Measurements from ENCODE around the gene PAK6. TPM values are rescaled to one million over a fixed set of nuclear protein-coding genes. Genes with fewer than 3 reads are reported as not detected.

The PAK6 gene
- total and polyA plus RNA-seq, 12 donors = 4.9 to 31.0 (median 13.1) TPM

- peak within 1 kb of the TSS in 1 of 4 donors; percentile 50 for H3K4me3 ChIP-seq
- H3K27me3 ChIP-seq = peaks cover 47% of the 10 kb centered on the region
- TF ChIP-seq POLR2A (IDR thresholded peaks at IDR 0.05) (no peak), CTCF (IDR thresholded peaks at IDR 0.05) (no peak)
- 2 to 5% (median 3%) methylated on average over 25 to 76 of the region's 76 CpGs for WGBS, 4 donors
- no peak for DNase-seq
- H3K9me3 ChIP-seq (replicated peaks in 1 of 3) = no peaks in the 10 kb centered on the region
- no peak within 1 kb of the TSS for H3K27ac ChIP-seq
- intact Hi-C loops (cut with DNase I) = loop anchor here (5.0 kb wide), 2 partner anchors 139 to 144 kb away; no protein-coding TSS in a partner anchor
- H3K4me1 ChIP-seq (replicated peaks in 1 of 2) = peaks cover 14 to 15% of the 10 kb centered on the region in 2 donors
- no peaks in the 10 kb centered on the region for H3K36me3 ChIP-seq (replicated peaks in 1 of 2)
Observed at GRCh38 chr15:40282869-40283614, 44.2 kb downstream of the PAK6 start, which contains the start of gene ANKRD63. Gene ANKRD63 (minus strand): TSS chr15:40283064. CDS start chr15:40282586, 478 bp downstream.

DNA sequence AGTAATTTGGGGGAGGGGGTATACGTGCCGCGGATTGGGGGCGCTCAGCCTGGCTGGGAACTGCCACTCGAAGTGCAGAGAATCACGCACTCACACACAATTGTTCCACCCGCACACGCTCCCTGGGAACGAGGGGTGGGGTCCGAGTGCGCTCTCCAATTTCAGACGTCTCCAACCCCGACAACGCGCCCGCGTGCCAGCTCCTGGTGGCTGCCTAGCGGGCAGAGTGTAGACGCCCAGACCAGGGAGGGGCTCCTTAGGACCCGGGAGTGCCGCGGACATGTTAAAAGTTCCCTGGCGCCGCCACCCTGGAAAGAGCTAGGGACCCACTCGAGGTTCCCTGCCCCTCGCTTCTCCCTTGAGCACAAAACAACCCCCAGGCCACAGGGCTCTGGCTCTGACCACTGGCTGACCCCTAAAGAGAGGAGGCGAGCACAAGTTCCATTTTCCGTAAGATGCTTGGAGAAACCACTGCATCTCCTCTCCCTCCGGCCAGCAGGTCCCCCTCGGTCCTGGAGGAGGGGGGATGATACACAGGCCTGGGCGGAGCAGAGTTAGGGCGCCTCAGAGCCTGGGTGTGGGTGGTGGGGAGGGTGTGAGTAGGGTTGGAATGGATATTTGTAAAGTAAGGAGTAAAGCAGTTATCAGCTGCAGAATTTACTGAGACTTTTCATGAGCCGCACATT lies 44.9 kb downstream of the PAK6 start:
- intact Hi-C loops (cut with DNase I) = loop anchor here (5.0 kb wide), 2 partner anchors 139 to 144 kb away; no protein-coding TSS in a partner anchor
- H3K4me1 ChIP-seq (replicated peaks in 1 of 2) = peaks cover 14 to 15% of the 10 kb centered on the region in 2 donors

GRCh38 chr15:40285151-40285550 lies 46.3 kb downstream of the PAK6 start:
- H3K27me3 ChIP-seq = peaks cover 36% of the 10 kb centered on the region
- 74 to 81% (median 78%) methylated on average over 4 of the region's 4 CpGs for WGBS, 4 donors
- H3K27ac ChIP-seq = no peak overlapping the region
- no peaks in the 10 kb centered on the region for H3K9me3 ChIP-seq (replicated peaks in 1 of 3)
- no peak overlapping the region for H3K4me3 ChIP-seq
- TF ChIP-seq POLR2A (IDR thresholded peaks at IDR 0.05) (no peak), CTCF (IDR thresholded peaks at IDR 0.05) (no peak)
- intact Hi-C loops (cut with DNase I) = no loop called here
- peaks cover 14 to 15% of the 10 kb centered on the region in 2 donors for H3K4me1 ChIP-seq (replicated peaks in 1 of 2)
- no peak for DNase-seq
- no peaks in the 10 kb centered on the region for H3K36me3 ChIP-seq (replicated peaks in 1 of 2)

More for the DNA sequence above, 44.9 kb downstream of the PAK6 start:
- Histone ChIP-seq H3K4me3 (no peak overlapping the region), H3K27ac (no peak overlapping the region), H3K9me3 (replicated peaks in 1 of 3) (no peaks in the 10 kb centered on the region), H3K36me3 (replicated peaks in 1 of 2) (no peaks in the 10 kb centered on the region), H3K27me3 (peaks cover 45% of the 10 kb centered on the region)
- 30 to 51% (median 37%) methylated on average over 14 to 33 of the region's 33 CpGs for WGBS, 4 donors
- no peak for DNase-seq
- TF ChIP-seq POLR2A (IDR thresholded peaks at IDR 0.05) (no peak), CTCF (IDR thresholded peaks at IDR 0.05) (no peak)

DNA sequence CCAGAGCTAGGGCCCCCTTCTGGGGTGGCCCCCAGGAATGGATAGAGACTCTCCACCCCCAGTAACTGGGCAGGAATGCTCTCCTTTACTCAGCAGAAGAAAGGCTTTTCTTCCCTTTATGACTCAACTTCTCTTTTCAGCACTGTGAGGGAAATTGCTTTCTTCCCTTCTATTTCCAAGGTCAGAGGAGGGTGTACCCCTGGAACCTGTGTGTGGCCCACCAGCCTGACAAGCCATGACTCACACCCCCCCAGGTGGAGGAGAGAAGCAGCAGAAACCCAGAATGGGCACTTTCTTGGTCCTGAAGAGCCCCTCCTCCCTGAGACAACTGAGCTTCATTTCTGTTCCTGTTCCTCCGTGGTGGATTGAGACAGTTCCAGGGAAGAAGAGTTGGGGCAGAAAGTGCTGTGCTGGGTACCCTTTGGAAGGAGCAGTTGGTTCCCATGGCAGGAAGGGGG lies 46.7 kb downstream of the PAK6 start:
- 20 to 57% (median 32%) methylated on average over 1 of the region's 1 CpG for WGBS, 4 donors
- peaks cover 32% of the 10 kb centered on the region for H3K27me3 ChIP-seq

More for the DNA sequence above, 46.7 kb downstream of the PAK6 start:
- Histone ChIP-seq H3K36me3 (replicated peaks in 1 of 2) (no peaks in the 10 kb centered on the region), H3K9me3 (replicated peaks in 1 of 3) (no peaks in the 10 kb centered on the region), H3K4me3 (no peak overlapping the region), H3K4me1 (replicated peaks in 1 of 2) (peaks cover 14 to 15% of the 10 kb centered on the region in 2 donors), H3K27ac (no peak overlapping the region)
- intact Hi-C loops (cut with DNase I) = no loop called here
- no peak for TF ChIP-seq CTCF (IDR thresholded peaks at IDR 0.05)
- TF ChIP-seq POLR2A (IDR thresholded peaks at IDR 0.05) = no peak
- no peak for DNase-seq
